Fibroblast of peridontal ligament (primary cell): ENCODE measurements around the gene SMPDL3A.
A peak's percentile ranks its signal among the peaks of the same experiment; 100 is the strongest.
"Not testable (repeated sequence)": the region's sequence is repeated elsewhere in the genome, so short reads cannot be mapped to it uniquely, and the experiment has no call there.

Experiments
- DNase-seq: peaks from one replicate; pipeline ENCODE4 v3.0.0-alpha.2; 2010; ENCODE audit errors: extremely low read depth

SMPDL3A gene, protein sequence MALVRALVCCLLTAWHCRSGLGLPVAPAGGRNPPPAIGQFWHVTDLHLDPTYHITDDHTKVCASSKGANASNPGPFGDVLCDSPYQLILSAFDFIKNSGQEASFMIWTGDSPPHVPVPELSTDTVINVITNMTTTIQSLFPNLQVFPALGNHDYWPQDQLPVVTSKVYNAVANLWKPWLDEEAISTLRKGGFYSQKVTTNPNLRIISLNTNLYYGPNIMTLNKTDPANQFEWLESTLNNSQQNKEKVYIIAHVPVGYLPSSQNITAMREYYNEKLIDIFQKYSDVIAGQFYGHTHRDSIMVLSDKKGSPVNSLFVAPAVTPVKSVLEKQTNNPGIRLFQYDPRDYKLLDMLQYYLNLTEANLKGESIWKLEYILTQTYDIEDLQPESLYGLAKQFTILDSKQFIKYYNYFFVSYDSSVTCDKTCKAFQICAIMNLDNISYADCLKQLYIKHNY

DNA sequence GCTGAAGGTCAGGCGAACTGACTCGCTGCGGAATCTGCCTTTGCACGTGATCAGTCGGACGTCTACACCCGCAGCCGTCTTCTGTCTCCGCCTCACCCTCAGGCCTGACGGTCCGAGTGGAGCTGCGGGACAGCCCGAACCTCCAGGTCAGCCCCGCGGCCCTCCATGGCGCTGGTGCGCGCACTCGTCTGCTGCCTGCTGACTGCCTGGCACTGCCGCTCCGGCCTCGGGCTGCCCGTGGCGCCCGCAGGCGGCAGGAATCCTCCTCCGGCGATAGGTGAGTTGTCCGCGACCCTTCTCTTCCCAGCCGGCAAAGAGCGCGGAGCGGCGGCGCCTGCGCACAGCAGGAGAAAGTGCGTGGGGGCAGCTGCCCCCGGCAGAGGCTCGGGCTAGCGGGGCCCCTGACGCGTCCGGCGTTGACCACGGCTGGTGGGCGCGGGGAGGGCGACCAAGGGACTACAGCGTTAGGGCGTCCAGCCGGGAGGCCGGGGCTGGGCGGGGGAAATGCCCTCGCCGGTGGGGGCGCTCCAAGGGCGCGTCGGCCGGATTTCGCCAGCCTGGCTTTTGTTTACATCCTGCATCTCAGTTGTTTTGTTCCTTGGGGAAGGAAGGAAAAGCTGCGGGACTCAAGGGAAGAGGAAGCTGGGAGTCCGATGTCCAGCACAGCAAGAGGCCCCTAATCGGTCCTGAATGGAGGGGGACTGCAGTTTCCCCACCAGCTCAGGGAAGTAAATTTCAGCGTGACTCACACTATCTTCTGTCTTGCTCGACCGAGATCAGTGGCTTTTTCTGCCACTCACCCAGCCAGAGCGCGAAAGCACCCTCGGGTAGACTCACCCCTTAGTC is at the start of gene SMPDL3A:
SMPDL3A (plus strand) TSS at position 77 of the 846 bp plus-strand sequence; CDS start at position 166, 89 bp downstream.
- DNase-seq = peak; percentile 72

DNA sequence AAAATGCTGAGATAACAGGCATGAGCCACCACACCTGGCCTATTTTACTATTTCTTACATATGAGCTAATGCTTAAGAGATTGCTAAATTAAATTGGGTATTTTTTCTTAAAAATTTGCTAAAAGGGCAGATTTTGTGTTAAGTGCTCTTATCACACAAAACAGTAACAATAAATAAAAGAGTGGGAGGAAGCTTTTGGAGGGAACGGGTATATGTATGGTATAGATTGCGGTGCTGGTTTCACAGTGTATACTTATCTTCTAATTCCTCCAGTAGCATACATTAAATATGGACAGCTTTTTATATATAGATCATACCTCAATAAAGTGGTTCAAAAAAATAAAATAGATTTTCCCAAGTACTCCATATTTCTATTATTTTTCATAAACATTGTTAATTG is 49.0 kb upstream of the SMPDL3A start:
- no peak for DNase-seq

DNA sequence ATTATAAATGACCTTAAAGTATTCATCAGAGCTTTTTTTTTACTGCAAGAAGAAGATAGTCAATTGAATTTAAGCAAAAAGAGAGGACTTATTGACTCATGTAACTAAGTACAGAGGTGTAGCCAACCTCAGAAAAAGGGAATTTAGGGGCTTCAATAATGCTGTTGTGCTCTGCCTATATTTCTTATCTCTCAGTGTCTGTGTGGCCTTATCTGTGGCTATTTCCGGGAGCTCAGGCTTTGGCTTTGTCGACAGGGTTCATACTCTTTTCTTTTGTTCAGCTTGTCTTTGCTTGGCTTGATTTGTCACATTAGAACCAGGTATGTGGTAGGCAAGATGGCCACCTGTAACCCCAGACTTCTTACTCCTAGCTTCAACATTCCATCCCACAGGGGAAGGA is 48.1 kb upstream of the SMPDL3A start:
- no peak for DNase-seq

DNA sequence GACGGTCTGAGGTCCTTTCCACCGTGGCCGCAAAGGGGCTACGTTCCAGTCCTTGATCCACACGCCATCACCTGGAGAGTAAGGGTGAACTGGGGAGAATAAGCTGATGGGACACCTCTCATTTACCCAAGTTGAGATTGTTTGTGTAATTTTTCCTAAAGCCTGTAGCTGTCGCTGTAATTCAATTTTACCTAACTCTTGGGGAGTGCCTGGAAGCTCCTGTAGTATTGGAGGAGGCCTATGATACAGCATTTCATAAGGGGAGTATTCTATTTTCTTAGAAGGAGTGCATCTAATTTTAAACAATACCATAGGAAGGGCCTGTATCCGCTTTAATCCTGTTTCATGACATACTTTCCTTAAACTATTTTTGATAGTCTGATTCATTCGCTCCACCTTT is 44.8 kb upstream of the SMPDL3A start:
- DNase-seq = peak; percentile 27

DNA sequence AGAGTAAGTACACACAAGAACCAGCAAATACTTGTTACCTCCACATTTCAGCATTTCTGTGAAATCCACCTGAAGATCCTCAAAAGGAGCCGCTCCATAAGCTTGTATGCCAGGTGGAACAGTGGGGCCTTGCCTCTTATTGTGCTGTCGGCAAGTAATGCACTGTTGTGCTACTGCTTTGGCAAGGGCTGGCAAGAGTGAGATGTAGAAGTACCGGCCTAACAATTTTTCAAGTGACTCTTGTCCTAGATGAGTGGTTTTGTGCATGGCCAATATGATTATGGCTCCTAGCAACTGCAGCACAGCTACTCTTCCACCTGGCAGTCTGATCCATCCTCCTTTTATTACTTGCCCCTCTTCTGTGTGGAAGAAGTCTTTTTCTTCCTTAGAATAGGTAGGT is 44.2 kb upstream of the SMPDL3A start:
- DNase-seq = not testable (repeated sequence)

DNA sequence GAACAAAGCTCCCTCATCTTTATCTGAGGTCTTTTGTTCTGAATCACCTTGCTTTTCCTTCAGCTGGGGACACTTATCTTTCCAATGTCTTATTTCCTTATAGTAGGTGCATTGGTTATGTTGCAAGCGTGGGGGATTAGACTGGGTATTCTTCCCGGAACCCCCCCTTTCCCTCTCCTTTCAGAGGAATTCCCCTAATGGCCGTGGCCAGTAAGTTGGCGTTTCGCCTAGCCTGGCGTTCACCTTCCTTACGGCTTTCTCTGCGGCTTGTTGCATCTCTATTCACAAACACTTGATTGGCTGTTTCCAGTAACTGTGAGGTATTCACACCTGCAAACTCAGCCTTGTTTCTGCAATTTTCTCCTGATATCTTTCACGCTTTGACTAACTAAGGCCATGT is 42.4 kb upstream of the SMPDL3A start:
- DNase-seq = no peak

DNA sequence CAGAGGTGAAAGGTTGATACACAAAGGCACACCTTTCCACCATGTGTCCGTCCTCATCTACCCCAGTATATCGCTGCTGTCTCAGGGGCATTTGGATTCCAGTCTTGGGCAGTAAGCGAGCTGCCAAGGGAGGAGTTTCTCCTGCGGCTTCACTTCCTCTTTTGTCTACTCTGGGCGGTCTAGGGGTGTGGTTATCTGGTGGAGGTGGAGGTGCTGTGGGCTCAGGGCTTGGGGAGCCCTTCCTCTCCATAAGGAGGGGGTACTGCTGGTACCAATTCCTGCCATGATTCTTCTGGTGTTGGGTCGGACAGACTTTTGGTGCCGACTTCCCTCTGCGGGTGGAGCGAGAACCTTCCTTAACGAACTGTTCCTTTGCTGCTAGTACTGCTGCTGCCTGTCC is 41.5 kb upstream of the SMPDL3A start:
- no peak for DNase-seq

DNA sequence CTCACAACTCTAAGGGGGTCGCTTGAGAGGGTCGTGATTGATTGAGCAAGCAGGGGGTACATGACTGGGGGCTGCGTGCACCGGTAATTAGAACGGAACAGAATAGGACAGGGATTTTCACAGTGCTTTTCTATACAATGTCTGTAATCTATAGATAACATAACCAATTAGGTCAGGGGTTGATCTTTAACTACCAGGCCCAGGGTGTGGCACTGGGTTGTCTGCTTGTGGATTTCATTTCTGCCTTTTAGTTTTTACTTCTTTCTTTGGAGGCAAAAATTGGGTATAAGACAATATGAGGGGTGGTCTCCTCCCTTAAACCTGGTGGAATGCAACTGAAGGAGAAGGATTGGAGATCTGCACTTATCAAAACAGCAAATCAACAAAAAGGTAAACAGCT is 40.1 kb upstream of the SMPDL3A start:
- DNase-seq = not testable (repeated sequence)

DNA sequence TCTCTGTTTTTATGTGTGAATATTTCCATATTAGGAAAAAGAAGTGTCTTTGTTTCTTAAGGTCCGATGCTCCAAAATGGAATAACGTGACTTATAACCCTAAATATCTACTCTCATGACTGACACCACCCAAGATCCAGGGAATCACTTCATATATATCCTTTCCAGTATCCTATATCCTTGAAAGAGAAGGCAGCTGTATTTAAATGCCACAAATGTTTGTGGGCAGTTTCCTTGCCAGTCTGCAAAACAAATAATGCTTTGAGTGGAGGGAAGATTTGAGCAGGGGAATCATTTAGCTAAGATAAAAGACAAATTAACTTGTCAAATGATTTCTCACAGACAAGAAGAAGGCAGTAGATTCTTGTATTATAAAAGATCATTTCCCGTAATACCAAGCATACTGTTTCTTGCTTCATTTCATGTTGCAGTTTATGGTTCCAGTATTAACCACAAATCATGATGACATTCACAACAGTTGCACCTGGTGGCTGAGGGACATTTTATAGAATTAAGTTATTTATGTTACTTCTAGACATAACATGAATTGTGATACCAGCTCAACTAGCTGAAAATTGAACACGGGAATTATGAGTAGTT is 39.5 kb upstream of the SMPDL3A start:
- DNase-seq = peak; percentile 25

DNA sequence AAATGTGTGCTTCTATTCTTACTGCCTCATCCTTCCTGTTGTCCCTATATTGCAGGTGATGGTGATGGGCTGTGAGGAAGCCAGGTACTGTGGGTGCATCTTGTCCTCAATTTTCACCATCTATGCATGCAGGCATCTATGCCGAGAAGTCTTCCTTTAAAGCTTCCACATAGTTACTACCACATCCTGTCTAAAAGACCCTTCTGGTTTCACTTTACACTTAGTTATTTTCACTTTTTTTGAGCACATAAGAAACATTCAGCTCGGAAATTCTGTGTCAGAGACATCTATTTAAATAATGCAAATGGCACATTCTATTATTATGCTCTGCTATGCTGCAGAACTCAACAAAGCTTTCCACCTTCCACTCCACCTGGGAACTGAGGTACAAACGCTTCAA is 37.7 kb upstream of the SMPDL3A start:
- DNase-seq = no peak

DNA sequence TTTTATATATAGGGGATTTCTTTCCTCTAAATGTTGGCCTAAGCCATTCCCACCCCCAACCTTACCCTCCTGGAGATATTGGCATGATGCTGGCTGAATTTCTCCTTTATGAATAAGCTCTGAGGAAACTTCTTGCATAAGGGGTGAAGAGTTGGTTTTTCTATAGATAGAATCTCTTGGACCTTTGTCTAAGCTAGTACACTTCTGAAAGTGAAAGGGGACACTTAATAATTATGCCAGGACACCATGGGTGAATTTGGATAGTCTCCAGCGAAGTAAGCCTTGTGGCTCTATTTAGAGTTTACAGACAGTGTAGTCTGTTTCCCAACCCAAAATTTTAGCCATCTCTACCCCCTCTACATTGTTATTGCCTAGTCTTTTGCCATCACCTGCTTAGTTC is 36.6 kb upstream of the SMPDL3A start:
- DNase-seq = no peak

DNA sequence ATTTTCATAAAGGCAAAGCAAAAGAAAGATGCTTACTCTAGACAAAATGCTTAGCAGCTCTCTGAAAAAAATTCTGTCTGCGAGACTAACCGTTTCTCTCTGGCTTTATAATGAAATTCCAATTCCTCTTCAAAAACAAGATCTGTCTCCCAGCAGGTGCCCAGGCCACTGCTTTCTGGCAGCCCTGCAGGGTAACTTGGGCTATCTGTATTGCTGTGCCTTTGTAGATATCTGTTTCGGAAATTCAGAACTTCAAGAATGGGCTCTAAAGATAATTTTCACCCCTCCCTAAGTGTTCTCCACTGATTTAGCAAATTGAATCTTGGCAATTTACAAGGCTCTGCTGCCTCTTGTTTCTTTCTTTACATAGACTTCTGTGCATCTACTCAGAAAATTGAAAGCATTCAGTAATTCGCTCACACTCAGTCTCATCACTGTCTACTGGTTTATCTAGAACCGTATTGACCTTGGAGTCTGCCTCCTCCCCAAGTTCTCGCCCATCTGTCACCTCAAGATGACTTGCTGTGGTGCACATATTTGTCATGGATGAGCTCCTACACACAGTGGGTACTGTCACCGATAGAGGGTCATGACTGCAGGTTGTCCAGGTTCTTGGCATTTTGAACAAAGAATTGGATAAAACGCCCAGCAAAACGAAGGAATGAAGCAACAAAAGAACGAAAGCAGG is 35.9 kb upstream of the SMPDL3A start:
- DNase-seq = no peak

DNA sequence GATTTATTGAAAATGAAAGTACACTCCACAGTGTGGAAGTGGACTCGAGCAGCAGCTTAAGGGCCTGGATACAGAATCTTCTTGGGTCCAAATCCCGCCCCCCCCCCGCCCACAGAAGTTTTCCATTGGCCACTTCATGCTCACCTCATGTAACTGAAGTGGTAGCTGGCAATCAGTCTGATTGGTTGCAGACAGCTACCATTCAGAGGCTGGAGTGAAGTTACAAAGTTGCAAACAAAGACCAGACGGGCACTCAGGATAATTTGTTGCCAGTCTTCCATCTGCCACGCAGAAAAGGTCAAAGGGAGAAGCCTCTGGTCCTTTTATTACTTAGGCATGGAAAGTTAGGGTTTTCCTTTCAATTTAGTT is 35.4 kb upstream of the SMPDL3A start:
- DNase-seq = peak; percentile 84

DNA sequence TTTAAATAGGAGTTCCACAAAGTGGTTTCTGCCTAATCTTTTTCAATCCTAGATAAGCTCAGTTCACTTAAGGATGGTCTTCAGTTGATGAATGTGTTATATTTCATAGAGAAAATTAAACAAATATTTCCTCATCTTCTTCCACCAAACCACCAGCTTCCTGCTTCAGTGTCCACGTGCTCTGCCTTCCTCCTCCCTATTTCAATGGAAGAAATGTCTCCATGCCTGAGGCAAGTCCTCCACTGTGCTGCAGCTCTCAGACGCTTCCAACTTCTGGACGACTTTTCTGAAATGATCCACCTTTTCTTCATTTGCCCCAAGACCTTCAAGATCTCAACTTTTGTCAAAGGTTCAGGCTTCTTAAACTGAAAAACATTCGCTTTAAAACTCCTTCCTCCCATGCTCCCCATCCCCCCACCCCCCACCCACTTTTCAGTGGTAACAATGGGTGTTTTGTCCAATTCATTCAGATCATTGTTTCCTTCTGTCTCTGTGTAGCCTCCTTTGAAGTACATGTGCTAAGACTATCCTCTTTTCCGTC is 34.8 kb upstream of the SMPDL3A start:
- DNase-seq = no peak

DNA sequence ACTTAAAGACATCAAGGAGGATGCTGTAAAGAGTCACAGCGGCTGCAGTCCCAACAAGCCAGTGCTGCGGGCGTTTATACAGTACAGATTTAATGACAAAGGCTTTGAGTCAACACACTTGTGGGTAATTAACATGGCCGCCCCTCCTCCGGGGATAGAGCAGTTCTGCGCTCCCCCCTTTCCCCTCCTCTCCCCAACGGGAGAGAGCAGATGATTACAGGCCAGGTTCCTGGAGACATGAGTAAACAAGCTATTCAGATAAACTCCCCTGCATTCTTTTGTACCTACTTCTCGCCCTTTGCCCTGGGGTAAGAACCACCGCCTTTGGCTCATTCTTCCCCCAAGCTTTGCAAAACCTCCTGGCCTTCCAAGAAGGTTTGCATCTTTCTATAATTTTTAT is 33.2 kb upstream of the SMPDL3A start:
- DNase-seq = no peak

DNA sequence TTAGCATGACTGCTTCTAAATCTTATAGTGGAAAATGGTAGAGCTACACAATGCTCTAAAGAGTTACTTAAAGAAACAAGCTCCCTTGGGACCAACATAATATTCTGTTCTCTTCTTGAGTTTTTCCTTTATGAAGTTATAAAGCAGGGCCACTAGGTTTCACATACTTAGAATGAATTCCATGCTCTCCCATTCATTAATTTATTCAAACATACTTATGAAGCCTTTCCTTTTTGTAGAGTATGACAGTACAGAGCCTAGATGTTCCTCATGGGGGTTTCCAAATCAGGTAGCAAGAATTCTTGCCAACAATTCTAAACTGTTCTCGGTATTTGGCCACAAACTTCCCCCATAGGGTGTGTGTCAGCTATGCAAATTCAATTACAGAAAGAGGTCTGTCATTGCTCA is 30.1 kb upstream of the SMPDL3A start:
- DNase-seq = no peak

DNA sequence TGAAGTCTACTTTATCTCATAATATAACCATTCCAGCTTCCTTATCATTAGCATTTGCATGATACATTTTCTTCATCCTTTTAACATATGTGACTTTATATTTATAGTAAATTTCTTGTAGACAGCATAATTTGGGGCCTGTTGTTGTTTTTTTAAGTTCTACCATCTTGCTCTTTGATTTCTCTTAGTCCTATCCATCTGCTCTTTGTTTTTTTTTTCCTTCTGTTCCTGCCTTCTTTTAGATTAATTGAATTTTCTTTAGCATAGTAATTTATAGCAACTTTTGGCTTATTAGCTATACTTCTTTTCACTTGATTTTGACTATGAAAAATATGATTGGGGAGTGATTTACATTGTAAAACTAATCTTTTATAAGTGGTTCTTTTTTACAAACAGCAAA is 28.7 kb upstream of the SMPDL3A start:
- no peak for DNase-seq

DNA sequence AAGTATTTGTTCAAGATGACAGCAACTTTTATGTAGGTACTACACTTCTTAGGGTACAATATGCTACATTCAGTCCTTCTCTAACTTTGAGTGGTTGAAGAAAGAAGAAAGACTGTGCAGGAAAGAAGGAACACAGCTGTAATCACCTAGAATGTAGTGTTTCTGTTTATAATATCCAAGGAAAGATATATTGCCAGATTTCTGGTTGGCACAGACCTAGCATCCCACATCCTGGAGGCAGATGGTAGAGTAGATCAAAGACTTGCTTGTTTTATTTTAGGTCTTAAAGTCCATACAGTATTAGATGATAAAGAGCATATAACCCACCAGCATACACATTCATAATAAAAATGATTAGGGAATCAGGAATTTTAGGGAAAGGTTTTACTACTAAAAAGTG is 22.8 kb upstream of the SMPDL3A start:
- no peak for DNase-seq

DNA sequence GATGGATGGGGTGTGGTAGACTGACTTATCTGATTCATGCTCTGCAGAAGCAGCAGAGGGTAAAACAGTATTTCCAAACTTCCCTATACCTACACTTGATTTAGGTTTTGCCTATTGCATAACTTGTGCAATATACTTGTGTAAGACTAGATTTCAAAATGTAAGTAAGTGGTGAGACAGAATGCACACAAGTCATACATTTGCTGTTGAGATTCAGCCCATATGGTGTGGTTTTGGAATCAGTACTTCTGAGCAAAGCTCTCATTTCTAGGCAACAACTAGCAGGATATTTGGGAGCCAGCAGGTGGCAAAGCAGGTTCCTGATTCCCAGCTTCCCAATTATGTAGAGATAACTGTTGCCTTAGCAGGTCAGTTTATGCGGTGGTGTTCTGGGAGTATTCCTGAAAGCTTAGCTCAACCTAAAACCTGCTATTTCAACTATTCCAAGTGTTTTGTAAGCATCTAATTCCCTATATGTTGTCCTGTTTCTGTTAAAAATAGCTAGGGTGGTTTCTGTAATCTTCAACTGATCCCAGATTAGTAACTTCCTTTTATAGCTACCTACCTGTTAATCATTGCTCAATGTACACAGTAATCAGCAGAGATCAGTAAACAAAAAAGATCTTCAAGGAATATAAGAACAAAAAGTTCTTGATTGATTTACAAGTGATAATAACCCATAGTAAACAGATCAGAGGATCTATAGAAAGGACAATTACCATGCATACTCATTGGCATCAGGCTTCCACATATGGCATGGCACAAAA is 18.0 kb upstream of the SMPDL3A start:
- DNase-seq = no peak

DNA sequence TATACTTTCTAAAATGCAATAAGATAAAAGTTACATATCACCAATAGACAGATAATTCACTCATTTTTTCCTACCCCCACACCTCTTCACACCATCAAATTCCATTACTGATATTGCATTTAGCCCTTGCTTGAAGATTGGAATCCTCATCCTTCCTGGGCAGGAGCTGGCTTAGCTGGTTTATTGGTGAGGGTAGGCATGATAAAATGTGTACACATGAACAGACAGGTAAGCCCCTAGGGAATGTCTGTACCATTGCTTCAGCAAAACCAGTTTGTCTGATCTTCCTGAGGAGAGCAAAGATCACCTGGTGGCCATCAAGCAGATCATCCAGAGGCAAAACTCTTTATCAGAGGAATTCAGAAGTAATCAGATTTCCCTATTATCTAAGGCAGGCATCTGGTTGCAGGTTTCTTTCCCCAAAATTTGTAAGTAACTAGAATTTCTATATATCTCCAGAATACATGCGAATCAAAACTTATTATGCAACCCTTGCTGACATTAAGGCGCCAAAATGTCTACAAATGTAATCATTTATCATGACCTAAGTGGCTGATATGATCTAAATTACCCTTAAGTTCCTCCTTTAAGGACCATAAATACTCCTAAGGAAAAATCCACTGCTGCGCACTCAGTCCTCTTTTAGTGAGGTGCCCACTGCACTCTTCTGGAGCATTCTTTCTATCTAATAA is 16.2 kb upstream of the SMPDL3A start:
- no peak for DNase-seq
